DMS 273 (cell line): ENCODE results near the gene MTF1.
"Not testable (repeated sequence)": the region's sequence is repeated elsewhere in the genome, so short reads cannot be mapped to it uniquely, and the experiment has no call there.

Source experiments
- DNase-seq: peaks from one replicate; lab custom pipeline; 2025; ENCODE audit not compliant: unreplicated experiment; lab: John Stamatoyannopoulos, UW

MTF1 gene

DNA sequence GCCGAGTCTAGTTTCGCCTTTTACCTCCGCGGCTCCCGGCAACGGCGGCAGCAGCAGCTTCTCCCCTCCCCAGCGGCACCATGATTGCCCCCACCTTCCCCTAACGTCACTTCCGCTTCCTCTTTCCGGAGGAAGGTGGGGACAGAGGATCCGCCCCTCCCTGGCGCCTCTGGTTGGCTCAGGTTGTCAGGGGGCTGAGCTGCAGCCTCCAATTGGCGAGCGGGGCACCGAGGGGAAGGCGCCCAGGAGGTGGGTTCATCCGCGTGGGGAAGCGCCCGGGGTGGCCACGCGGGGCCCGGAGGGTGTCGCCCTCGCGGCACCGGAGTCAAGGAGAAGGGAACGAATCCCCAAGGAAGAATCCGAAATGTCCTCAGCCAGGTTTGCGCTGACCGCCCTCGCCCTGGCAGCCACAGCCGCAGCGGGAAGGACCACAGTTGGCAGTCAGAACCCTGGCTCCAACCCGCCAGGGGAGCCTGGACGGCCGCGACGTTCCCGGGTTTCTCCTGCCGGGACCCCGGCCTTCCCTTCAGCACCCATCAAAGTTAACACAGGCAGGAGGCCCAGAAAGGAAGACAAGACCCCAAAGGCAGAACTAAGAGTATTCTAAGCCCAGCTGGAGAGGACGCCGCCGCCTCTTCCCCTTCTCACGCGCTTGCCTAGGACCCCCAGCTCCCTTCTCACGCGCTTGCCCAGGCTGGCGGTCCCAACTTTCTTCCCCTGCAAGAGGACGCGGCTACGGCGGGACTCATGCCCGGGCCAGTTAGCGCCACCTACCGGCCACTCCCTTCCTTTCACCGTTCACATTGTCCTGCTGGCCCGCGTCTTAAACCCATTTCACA lies at the start of gene MTF1:
Gene MTF1, minus strand, starts transcription at position 86 of the 839 bp plus-strand sequence. CDS start 1,934 bp downstream, outside the sequence.
- DNase-seq: peak; percentile 99

GRCh38 chr1:37908531-37908930 lies 49.1 kb upstream of the MTF1 start:
- DNase-seq: not testable (repeated sequence)

DNA sequence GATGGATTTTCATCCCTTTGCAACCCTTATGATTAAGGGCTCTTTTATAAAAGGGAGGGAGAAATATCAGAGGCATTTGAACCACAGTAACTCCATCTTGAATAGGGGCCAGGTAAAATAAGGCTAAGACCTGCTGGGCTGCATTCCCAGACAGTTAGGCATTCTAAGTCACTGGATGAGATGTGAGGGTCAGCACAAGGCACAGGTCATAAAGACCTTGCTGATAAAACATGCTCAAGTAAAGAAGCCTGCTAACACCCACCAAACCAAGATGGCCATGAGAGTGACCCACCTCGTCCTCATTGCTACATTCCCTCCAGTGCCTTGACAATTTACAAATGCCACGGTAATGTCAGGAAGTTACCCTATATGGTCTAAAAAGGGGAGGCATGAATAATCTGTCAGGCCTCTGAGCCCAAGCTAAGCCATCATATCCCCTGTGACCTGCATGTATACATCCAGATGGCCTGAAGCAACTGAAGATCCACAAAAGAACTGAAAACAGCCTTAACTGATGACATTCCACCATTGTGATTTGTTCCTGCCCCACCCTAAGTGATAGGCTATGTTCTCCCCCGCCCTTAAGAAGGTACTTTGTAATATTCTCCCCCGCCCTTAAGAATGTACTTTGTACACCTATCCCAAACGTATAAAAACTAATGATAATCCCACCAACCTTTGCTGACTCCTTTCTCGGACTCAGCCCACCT lies 48.2 kb upstream of the MTF1 start:
- DNase-seq: not testable (repeated sequence)

DNA sequence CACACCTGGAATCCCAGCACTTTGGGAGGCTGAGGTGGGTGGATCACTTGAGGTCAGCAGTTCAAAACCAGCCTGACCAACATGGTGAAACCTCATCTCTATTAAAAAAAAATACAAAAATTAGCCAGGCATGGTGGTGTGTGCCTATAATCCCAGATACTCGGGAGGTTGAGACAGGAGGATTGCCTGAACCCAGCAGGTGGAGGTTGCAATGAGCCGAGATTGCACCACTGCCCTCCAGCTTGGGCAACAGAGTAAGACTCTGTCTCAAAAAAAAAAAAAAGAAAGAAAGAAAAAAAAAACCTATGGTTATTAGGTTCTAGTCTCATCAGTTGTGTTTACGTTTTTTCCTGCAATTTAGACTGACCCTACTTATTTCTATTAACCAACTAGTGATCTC lies 47.2 kb upstream of the MTF1 start:
- DNase-seq: not testable (repeated sequence)

GRCh38 chr1:37905727-37906126 lies 46.3 kb upstream of the MTF1 start:
- peak; percentile 7 for DNase-seq

DNA sequence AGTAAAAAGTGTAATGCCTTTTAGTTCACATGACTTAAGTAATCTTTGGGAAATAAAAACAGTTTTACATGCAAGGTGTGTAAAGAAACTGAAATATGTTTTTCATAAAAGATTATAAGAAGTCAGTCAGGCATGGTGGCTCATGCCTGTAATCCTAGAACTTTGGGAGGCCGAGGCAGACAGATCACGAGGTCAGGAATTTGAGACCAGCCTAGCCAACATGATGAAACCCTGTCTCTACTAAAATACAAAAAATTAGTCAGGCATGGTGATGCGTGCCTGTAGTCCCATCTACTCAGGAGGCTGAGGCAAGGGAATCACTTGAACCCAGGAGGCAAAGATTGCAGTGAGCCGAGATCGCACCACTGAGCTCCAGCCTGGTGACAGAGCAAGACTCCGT lies 44.5 kb upstream of the MTF1 start:
- not testable (repeated sequence) for DNase-seq

- no peak for DNase-seq
These were observed 43.6 kb upstream of the MTF1 start for GRCh38 chr1:37902983-37903382.

DNA sequence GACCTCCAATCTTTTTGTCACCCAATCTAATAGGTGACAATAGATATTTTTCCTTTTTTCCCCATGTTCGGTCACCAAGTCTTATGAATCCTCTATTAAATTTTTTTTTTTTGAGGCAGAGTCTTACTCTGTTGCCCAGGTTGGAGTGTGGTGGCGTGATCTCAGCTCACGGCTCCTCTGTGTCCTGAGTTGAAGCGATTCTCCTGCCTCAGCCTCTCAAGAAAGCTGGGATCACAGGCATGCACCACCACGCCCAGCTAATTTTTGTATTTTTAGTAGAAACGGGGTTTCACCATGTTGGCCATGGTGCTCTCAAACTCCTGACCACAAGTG lies 42.5 kb upstream of the MTF1 start:
- DNase-seq: no peak

- no peak for DNase-seq
These were observed 42.0 kb upstream of the MTF1 start for GRCh38 chr1:37901191-37901892.

- not testable (repeated sequence) for DNase-seq
These were observed 38.2 kb upstream of the MTF1 start for GRCh38 chr1:37897563-37897962.

DNA sequence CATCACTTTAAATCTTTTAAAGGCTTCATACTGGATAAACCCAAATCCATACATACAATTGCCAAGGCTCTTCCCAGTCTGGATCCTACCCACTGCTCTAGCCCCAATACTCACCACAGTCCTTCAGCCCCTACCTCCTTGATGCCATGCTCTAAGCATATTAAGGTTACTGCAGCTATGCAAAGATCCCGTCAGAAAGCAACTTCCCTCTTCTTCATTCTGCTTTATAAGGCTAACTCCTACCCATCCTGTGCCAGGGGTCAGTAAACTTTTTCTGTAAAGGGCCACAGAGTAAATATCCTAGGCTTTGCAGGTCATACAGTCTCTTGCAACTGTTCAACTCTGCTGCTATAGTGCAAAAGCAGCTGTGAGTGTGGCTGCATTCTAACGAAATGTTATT lies 34.3 kb upstream of the MTF1 start:
- DNase-seq: no peak

GRCh38 chr1:37892151-37893047 lies 33.0 kb upstream of the MTF1 start:
- no peak for DNase-seq

DNA sequence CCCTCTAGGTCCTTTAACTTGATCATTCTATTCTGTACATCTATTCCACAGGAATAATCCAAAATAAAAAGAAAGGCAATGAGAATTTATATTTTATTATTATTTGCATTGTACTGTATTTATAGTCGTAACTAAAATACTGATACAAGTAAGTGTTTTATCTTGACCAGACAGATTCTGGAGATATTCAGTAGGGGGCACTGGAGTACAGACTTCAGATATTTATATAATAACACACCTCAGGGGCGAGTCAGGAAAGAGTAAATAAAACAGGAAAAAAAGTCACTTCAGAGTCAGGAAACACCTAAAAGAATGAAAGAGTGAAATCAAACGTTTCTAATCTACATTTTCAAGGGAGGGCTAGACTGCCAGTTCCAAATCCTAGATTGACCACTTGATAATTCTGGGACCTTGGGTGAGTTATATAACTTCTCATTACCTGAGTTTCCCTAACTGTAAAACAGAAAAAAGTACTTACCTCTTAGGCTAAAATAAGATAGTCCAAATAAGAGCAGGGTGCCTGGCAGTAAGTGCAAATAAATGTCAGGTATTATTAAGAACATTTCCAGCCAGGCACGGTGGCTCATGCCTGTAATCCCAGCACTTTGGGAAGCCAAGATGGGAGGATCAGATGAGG lies 31.1 kb upstream of the MTF1 start:
- peak; percentile 63 for DNase-seq

DNA sequence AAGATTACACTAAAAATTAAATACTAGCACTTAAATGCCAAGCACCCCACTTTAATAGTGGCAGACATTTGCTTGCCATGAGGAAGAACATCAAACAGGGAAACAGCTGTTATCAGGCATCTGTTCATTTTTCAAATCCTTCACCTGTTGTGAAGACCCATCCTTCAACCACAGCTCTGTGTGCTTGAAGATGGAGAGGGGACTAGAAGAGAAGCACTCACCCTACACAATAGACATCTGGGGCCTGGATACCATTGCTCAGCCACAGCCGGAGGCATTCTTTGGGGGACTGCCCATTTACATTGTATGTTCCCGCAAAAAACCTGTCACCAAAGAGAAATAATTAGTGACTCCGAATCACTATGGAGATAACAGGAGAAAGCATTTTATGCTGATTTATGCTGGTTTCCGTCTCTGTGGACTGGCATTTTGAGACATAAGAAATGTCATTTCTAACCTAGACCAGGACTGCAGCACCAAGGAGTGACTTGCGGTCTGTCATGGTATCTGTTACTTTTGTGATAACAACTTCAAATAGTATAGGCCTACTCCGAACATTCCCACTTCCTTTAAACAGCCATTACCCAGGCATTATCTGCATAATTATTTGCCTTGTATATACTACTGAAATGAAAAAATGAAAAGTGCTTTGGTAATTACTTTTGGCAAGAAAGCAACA lies 28.8 kb upstream of the MTF1 start:
- no peak for DNase-seq

DNA sequence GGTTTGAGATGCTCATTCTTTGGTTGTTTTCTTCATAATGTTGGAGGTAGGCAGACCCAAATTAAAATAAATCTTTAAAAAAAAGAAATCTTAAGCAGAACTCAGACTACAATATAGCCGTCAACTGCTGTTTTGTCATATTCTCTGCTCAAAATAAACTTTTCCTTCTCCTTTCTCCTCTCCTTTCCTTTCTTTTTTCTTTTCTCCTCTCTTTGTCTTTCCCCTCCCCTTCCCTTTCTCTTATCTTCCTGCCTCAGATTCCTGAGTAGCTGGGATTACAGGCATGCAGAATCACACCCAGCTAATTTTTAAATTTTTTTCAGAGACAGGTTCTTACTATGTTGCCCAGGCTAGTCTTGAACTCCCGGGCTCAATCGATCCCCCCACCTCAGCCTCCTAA lies 24.8 kb upstream of the MTF1 start:
- DNase-seq: no peak

GRCh38 chr1:37883671-37884070 lies 24.3 kb upstream of the MTF1 start:
- DNase-seq: no peak

DNA sequence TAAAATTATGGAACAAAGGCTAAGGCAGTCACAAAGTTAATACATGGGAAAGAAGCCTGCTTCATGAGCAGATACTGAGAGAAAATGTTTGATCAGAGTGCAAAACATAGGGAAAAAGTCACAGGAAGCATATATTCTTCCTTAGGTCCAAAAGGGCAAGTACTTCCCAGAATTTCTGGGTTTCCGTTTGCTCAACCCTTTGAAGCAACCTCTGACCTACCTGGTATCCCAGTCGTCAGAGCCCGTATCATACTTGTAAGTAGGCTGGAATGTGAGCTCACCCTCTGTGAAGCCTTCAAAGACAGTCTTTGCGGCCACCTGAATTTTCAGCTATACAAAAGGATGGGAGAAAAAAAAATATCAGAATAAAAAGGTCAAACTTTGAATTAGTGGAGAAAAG lies 20.5 kb upstream of the MTF1 start:
- DNase-seq: no peak

DNA sequence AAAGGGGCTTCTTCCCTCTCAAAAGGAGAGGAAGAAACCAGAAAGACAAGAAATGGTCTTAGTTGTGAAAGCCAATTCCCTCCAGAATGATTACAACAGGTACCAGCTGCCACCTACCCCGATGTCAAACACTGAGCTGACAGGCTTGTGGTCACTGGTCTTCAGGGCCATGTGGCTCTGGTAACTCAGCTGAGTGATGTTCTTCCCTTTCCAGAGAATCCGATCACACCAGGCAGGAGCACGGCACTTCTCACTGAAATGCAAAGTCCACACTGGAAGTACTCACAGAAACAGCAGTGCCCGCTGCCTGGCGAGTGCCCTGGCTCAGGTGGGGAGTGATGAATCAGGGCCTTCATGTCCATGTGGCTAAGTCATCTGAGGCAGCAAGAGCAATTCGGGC lies 18.7 kb upstream of the MTF1 start:
- no peak for DNase-seq

- peak; percentile 22 for DNase-seq
These were observed 16.4 kb upstream of the MTF1 start for GRCh38 chr1:37875833-37876232.

- DNase-seq: no peak
These were observed 13.3 kb upstream of the MTF1 start for GRCh38 chr1:37872692-37873091.
